SK-N-SH treated with all-trans-retinoic acid at 6 μM for 48 hours (cell line): ENCODE measurements around the gene SOX8.

Experiments used
- ARNTL ChIP-seq: fragments of 450-650 bp; formaldehyde crosslinking; IDR thresholded peaks from 2 replicates; pipeline ENCODE4 v1.5.0; 2020; ENCODE audit warnings: low read depth, mild to moderate bottlenecking, moderate library complexity, borderline replicate concordance
- BACH2 ChIP-seq: fragments of 250-450 bp; sonication (Bioruptor Pico); IDR thresholded peaks from 2 replicates; pipeline ENCODE4 v1.9.0; 2021; ENCODE audit warnings: mild to moderate bottlenecking, borderline replicate concordance
- ESRRG ChIP-seq: fragments of 250-450 bp; sonication (Bioruptor Pico); IDR thresholded peaks from 2 replicates; pipeline ENCODE4 v1.6.1; 2021; ENCODE audit warnings: mild to moderate bottlenecking
- GLIS3 ChIP-seq: fragments of 250-450 bp; sonication (Bioruptor Pico); IDR thresholded peaks from 2 replicates; pipeline ENCODE4 v1.5.0; 2020; ENCODE audit warnings: mild to moderate bottlenecking, moderate library complexity
- RARB ChIP-seq: fragments of 250-450 bp; sonication (Bioruptor Pico); IDR thresholded peaks from 2 replicates; pipeline ENCODE4 v1.8.0; 2021; ENCODE audit warnings: mild to moderate bottlenecking, moderate library complexity
- ZC3H10 ChIP-seq: fragments of 250-450 bp; sonication (Bioruptor Pico); IDR thresholded peaks from 2 replicates; pipeline ENCODE4 v1.5.1; 2021; ENCODE audit warnings: mild to moderate bottlenecking, moderate library complexity
- ZFP3 ChIP-seq: fragments of 250-450 bp; sonication (Bioruptor Pico); IDR thresholded peaks from 2 replicates; pipeline ENCODE4 v1.5.0; 2020; ENCODE audit warnings: mild to moderate bottlenecking, moderate library complexity
- ZFP30 ChIP-seq: fragments of 450-650 bp; formaldehyde crosslinking; IDR thresholded peaks from 2 replicates; pipeline ENCODE4 v1.5.0; 2022; ENCODE audit warnings: mild to moderate bottlenecking, moderate library complexity
- ZNF70 ChIP-seq: fragments of 450-650 bp; formaldehyde crosslinking; IDR thresholded peaks from 2 replicates; pipeline ENCODE4 v1.5.0; 2020; ENCODE audit warnings: mild to moderate bottlenecking, moderate library complexity
- ZNF8 ChIP-seq: fragments of 450-650 bp; formaldehyde crosslinking; IDR thresholded peaks from 2 replicates; pipeline ENCODE4 v1.5.0; 2020; ENCODE audit warnings: mild to moderate bottlenecking, moderate library complexity
- TF ChIP-seq, protein P1 (sequence below): fragments of 250-450 bp; sonication (Bioruptor Pico); IDR thresholded peaks from 2 replicates; pipeline ENCODE4 v1.5.1; 2020; ENCODE audit warnings: low read depth, mild to moderate bottlenecking, moderate library complexity
- TF ChIP-seq, protein P2 (sequence below): fragments of 250-450 bp; sonication (Bioruptor Pico); IDR thresholded peaks from 2 replicates; pipeline ENCODE4 v1.5.1; 2021; ENCODE audit warnings: mild to moderate bottlenecking, moderate library complexity
- TF ChIP-seq, protein P3 (sequence below): fragments of 250-450 bp; sonication (Bioruptor Pico); IDR thresholded peaks from 2 replicates; pipeline ENCODE4 v1.8.0; 2020; ENCODE audit warnings: mild to moderate bottlenecking, moderate library complexity, borderline replicate concordance
- TF ChIP-seq, protein P4 (sequence below): fragments of 250-450 bp; sonication (Bioruptor Pico); IDR thresholded peaks from 2 replicates; pipeline ENCODE4 v1.8.0; 2021; ENCODE audit warnings: low read depth, mild to moderate bottlenecking, moderate library complexity, borderline replicate concordance

DNA sequence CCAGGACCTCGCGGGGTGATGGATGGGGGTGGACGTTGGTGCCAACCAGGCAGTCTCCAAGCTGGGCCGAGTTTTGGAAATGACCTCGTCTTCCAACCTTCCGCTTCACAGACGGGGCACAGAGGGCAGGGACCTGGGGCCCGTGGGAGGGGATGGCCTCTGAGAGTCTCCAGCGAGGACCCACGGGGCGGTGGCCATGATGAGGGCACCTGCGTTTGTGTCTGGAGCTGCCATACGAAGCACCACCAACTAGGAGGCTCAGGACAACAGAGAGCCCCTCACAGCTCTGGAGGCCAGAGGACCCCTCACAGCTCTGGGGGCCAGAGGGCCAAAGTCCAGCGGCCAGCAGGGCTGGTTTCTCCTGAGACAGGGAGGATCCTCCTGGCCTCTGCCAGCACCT, 26.5 kb downstream of the SOX8 start:
- no peak for TF ChIP-seq BACH2 (CRISPR knock-in tag)
- TF ChIP-seq, protein P1, sequence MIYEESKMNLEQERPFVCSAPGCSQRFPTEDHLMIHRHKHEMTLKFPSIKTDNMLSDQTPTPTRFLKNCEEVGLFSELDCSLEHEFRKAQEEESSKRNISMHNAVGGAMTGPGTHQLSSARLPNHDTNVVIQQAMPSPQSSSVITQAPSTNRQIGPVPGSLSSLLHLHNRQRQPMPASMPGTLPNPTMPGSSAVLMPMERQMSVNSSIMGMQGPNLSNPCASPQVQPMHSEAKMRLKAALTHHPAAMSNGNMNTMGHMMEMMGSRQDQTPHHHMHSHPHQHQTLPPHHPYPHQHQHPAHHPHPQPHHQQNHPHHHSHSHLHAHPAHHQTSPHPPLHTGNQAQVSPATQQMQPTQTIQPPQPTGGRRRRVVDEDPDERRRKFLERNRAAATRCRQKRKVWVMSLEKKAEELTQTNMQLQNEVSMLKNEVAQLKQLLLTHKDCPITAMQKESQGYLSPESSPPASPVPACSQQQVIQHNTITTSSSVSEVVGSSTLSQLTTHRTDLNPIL = no peak
- TF ChIP-seq, protein P2, sequence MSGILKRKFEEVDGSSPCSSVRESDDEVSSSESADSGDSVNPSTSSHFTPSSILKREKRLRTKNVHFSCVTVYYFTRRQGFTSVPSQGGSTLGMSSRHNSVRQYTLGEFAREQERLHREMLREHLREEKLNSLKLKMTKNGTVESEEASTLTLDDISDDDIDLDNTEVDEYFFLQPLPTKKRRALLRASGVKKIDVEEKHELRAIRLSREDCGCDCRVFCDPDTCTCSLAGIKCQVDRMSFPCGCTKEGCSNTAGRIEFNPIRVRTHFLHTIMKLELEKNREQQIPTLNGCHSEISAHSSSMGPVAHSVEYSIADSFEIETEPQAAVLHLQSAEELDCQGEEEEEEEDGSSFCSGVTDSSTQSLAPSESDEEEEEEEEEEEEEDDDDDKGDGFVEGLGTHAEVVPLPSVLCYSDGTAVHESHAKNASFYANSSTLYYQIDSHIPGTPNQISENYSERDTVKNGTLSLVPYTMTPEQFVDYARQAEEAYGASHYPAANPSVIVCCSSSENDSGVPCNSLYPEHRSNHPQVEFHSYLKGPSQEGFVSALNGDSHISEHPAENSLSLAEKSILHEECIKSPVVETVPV = no peak
- TF ChIP-seq ZFP3 (CRISPR knock-in tag) = no peak
- TF ChIP-seq ZFP30 (CRISPR knock-in tag) = no peak
- TF ChIP-seq, protein P3, sequence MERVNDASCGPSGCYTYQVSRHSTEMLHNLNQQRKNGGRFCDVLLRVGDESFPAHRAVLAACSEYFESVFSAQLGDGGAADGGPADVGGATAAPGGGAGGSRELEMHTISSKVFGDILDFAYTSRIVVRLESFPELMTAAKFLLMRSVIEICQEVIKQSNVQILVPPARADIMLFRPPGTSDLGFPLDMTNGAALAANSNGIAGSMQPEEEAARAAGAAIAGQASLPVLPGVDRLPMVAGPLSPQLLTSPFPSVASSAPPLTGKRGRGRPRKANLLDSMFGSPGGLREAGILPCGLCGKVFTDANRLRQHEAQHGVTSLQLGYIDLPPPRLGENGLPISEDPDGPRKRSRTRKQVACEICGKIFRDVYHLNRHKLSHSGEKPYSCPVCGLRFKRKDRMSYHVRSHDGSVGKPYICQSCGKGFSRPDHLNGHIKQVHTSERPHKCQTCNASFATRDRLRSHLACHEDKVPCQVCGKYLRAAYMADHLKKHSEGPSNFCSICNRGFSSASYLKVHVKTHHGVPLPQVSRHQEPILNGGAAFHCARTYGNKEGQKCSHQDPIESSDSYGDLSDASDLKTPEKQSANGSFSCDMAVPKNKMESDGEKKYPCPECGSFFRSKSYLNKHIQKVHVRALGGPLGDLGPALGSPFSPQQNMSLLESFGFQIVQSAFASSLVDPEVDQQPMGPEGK (CRISPR knock-in tag) = no peak
- no peak for TF ChIP-seq ZNF70 (CRISPR knock-in tag)
- no peak for TF ChIP-seq RARB (CRISPR knock-in tag)
- TF ChIP-seq, protein P4, sequence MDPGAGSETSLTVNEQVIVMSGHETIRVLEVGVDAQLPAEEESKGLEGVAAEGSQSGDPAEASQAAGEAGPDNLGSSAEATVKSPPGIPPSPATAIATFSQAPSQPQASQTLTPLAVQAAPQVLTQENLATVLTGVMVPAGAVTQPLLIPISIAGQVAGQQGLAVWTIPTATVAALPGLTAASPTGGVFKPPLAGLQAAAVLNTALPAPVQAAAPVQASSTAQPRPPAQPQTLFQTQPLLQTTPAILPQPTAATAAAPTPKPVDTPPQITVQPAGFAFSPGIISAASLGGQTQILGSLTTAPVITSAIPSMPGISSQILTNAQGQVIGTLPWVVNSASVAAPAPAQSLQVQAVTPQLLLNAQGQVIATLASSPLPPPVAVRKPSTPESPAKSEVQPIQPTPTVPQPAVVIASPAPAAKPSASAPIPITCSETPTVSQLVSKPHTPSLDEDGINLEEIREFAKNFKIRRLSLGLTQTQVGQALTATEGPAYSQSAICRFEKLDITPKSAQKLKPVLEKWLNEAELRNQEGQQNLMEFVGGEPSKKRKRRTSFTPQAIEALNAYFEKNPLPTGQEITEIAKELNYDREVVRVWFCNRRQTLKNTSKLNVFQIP (CRISPR knock-in tag) = no peak
- no peak for TF ChIP-seq ZNF8 (CRISPR knock-in tag)
- TF ChIP-seq ESRRG (CRISPR knock-in tag) = no peak
- no peak for TF ChIP-seq ARNTL (CRISPR knock-in tag)
- TF ChIP-seq GLIS3 = no peak
- TF ChIP-seq ZC3H10 (CRISPR knock-in tag) = no peak
